Stomach (tissue), 19 donors: ENCODE results near the gene KIRREL2. TPM values are rescaled to one million over a fixed set of nuclear protein-coding genes. Genes with fewer than 3 reads are reported as not detected.
A peak's percentile ranks its signal among the peaks of the same experiment; 100 is the strongest.

Experiments
- DNase-seq, 2 donors: peaks; one replicate each; pipeline versions ENCODE4 v3.0.0 to v3.0.0-alpha.2; 2013 to 2019
- H3K27ac ChIP-seq, 5 donors: fragments of 200-600 bp in 4 of 5; sonication (generic) in 4 of 5; one replicate each; pipeline ENCODE4 v1.5.1; 2013 to 2019; ENCODE audit warnings: mild to moderate bottlenecking in 1 of 5, moderate library complexity in 1 of 5
- H3K27me3 ChIP-seq, 3 donors: fragments of 200-600 bp; sonication (generic); one replicate each; pipeline ENCODE4 v1.5.1; 2017 to 2019; ENCODE audit warnings: mixed run types in 1 of 3
- H3K36me3 ChIP-seq, 4 donors: fragments of 200-600 bp; sonication (generic); 1 replicate in 3 of 4; 2 replicates in 1 of 4; pipeline ENCODE4 v1.5.1; 2016 to 2019
- H3K4me1 ChIP-seq, 4 donors: fragments of 200-600 bp; sonication (generic); one replicate each; pipeline ENCODE4 v1.5.1; 2016 to 2019
- H3K4me3 ChIP-seq, 4 donors: fragments of 200-600 bp; sonication (generic) in 3 of 4; one replicate each; pipeline ENCODE4 v1.5.1; 2016 to 2019; ENCODE audit warnings: mild to moderate bottlenecking in 1 of 4
- H3K9me3 ChIP-seq, 4 donors: fragments of 200-600 bp; sonication (generic); one replicate each; pipeline ENCODE4 v1.5.1; 2016 to 2019
- CTCF ChIP-seq, 7 experiments: fragments of 450-650 bp in 4 of 7; fragments of 200-600 bp in 3 of 7; sonication (generic) in 3 of 7; IDR thresholded peaks; one replicate each; pipeline ENCODE4 v1.5.1; 2016 to 2019; ENCODE audit warnings: antibody characterized with exemption in 7 of 7, control low read depth in 2 of 7, mild to moderate bottlenecking in 1 of 7
- EP300 ChIP-seq: sonication (generic); formaldehyde crosslinking; IDR thresholded peaks from one replicate; pipeline ENCODE4 v1.6.1; 2017; ENCODE audit warnings: antibody characterized with exemption
- POLR2A ChIP-seq, 4 donors: fragments of 450-650 bp; IDR thresholded peaks; one replicate each; pipeline ENCODE4 v1.6.1; 2016; ENCODE audit warnings: antibody characterized with exemption in 4 of 4, control low read depth in 2 of 4, mild to moderate bottlenecking in 1 of 4, moderate library complexity in 1 of 4
- POLR2AphosphoS5 ChIP-seq, 3 donors: sonication (generic); formaldehyde crosslinking; IDR thresholded peaks; one replicate each; pipeline ENCODE4 v1.6.1; 2016; ENCODE audit warnings: antibody characterized with exemption in 3 of 3
- WGBS, 5 donors: extraction: QIAGEN DNeasy Blood & Tissue Kit in 3 of 5; methylation state at CpG; one replicate each; pipeline versions ENCODE4 v1.1.5 to v1.1.7; 2013 to 2018; 5-methylcytosine and 5-hydroxymethylcytosine counted together
- intact Hi-C: fragments of 100-400 bp; cut with DNase I; formaldehyde crosslinking; loops from one replicate; pipeline ENCODE4 v1.15.1; 2023; ENCODE audit warnings: low total_unique reads
- long read RNA-seq, 10 donors: transcript quantifications; one replicate each; lab custom pipeline, GENCODE V29; 2026
- polyA plus RNA-seq, 3 donors: library from polyadenylated mRNA; stranded (reverse); fragments of 200-250 nt; gene quantifications; one replicate each; pipeline ENCODE4 v1.2.3, GENCODE V29; 2013
- total RNA-seq, 5 donors: library from RNA; depleted of rRNA; stranded (reverse); fragments of >200 nt; gene quantifications; one replicate each; pipeline versions ENCODE4 v1.1.0 to v1.2.3, GENCODE V29; 2014 to 2016
- donor health status: healthy with polysubstance abuse.
- donor health status: Bipolar disorder and iron deficiency.
- donor health status: healthy.

Gene KIRREL2
- under 1 TPM in 2 of 5 donors, not detected in 3; 0.43 to 0.73 TPM for total RNA-seq
- under 1 TPM in 2 of 3 donors, not detected in 1; 0.56 to 0.65 TPM for polyA plus RNA-seq
- long read RNA-seq, donor 1: 0 reads
- long read RNA-seq, donor 2: 0 reads
- long read RNA-seq, donor 3: 0 reads
- long read RNA-seq, donor 4: 0 reads
- long read RNA-seq, donor 5: 0 reads
- long read RNA-seq, donor 6: 0 reads
- long read RNA-seq, donor 7: 0 reads
- long read RNA-seq, donor 8: 0 reads
- long read RNA-seq, donor 9: 0 reads
- long read RNA-seq, donor 10: 0 reads

- Histone ChIP-seq H3K4me3 (peak within 1 kb of the TSS; percentile 38 to 69 (median 57)), H3K4me1 (peaks cover 15 to 31% (median 28%) of the 10 kb centered on the region in 4 donors), H3K36me3 (no peaks in the 10 kb centered on the region), H3K27ac (peak within 1 kb of the TSS in 1 of 5 donors; percentile 20), H3K9me3 (no peaks in the 10 kb centered on the region), H3K27me3 (peaks cover 11 to 100% (median 68%) of the 10 kb centered on the region in 3 donors)
- DNase-seq: peak in 1 of 2 donors; percentile 69
- intact Hi-C loops: no loop called here
- 0 to 2% (median 1%) methylated on average over 18 to 42 of the region's 42 CpGs for WGBS, 5 donors
- no peak for TF ChIP-seq CTCF (IDR thresholded peaks at IDR 0.05)
- TF ChIP-seq POLR2AphosphoS5 (IDR thresholded peaks at IDR 0.05): no peak
- TF ChIP-seq POLR2A (IDR thresholded peaks at IDR 0.05): no peak
- no peak for TF ChIP-seq EP300
Measured at GRCh38 chr19:35856546-35857149, at the start of gene KIRREL2. KIRREL2 (plus strand) TSS chr19:35856911; CDS start chr19:35857120, 209 bp downstream.

GRCh38 chr19:35807633-35808032 lies 49.1 kb upstream of the KIRREL2 start:
- Histone ChIP-seq H3K9me3 (no peaks in the 10 kb centered on the region), H3K36me3 (no peaks in the 10 kb centered on the region), H3K4me1 (no peaks in the 10 kb centered on the region), H3K4me3 (no peak overlapping the region), H3K27ac (no peak overlapping the region), H3K27me3 (peaks cover 0 to 59% (median 0%) of the 10 kb centered on the region in 3 donors)
- TF ChIP-seq POLR2A (IDR thresholded peaks at IDR 0.05): no peak
- TF ChIP-seq POLR2AphosphoS5 (IDR thresholded peaks at IDR 0.05): no peak
- no peak for TF ChIP-seq EP300
- no peak for TF ChIP-seq CTCF (IDR thresholded peaks at IDR 0.05)
- WGBS, 5 donors: 89 to 95% (median 89%) methylated on average over 5 of the region's 5 CpGs
- intact Hi-C loops: no loop called here
- no peak for DNase-seq

- Histone ChIP-seq H3K9me3 (no peaks in the 10 kb centered on the region), H3K27ac (no peak overlapping the region), H3K36me3 (no peaks in the 10 kb centered on the region), H3K4me3 (no peak overlapping the region), H3K4me1 (no peaks in the 10 kb centered on the region), H3K27me3 (peaks cover 0 to 68% (median 0%) of the 10 kb centered on the region in 3 donors)
- TF ChIP-seq POLR2A (IDR thresholded peaks at IDR 0.05) (no peak), EP300 (no peak), POLR2AphosphoS5 (IDR thresholded peaks at IDR 0.05) (no peak), CTCF (IDR thresholded peaks at IDR 0.05) (no peak)
- 59 to 75% (median 66%) methylated on average over 13 to 18 of the region's 18 CpGs for WGBS, 5 donors
- DNase-seq: no peak
- intact Hi-C loops: no loop called here
Measured at GRCh38 chr19:35811317-35812219, 45.1 kb upstream of the KIRREL2 start.
